IMR-90 (cell line): ENCODE results near the gene PC. TPM values are rescaled to one million over a fixed set of nuclear protein-coding genes. Genes with fewer than 3 reads are reported as not detected.

Experiments used
- ATAC-seq: fragments of 200-7000 bp; cut with Tn5 transposase; 2 replicates; pipeline ENCODE4 v1.9.1; 2020; ENCODE audit warnings: low read depth, mild to moderate bottlenecking, moderate library complexity
- BruUV-seq: library from RNA; stranded (reverse); fragments of 400-500 nt; replicated peaks from 2 replicates; lab custom pipeline; 2021; lab: Mats Ljungman, UMichigan
- CTCF ChIA-PET: fragments of 300-600 bp; formaldehyde crosslinking; extraction: SDS; loops from one replicate; lab custom pipeline; 2021; ENCODE audit warnings: antibody characterized with exemption; lab: Yijun Ruan, JAX
- POLR2A ChIA-PET: fragments of 300-600 bp; sonication (Branson Sonifier 250); formaldehyde crosslinking; loops from one replicate; lab custom pipeline; 2022; ENCODE audit warnings: antibody characterized with exemption; ENCODE audit not compliant: unreplicated experiment; lab: Charles Lee
- DNase-seq: peaks from one replicate; pipeline ENCODE4 v3.0.0; 2013
- H2AFZ ChIP-seq: replicated peaks from 2 replicates; pipeline ENCODE3; 2013; ENCODE audit warnings: low read length, mild to moderate bottlenecking; ENCODE audit not compliant: poor library complexity
- H2AK5ac ChIP-seq: 2 replicates; pipeline ENCODE4 v1.6.1; 2013; ENCODE audit warnings: low read depth, low read length, inconsistent platforms
- H2AK9ac ChIP-seq: replicated peaks from 2 replicates; pipeline ENCODE3; 2013; ENCODE audit warnings: mild to moderate bottlenecking, low read depth, low read length, moderate library complexity; ENCODE audit not compliant: poor library complexity
- H2BK120ac ChIP-seq: 2 replicates; pipeline ENCODE4 v1.6.1; 2013; ENCODE audit warnings: low read depth, low read length, inconsistent platforms
- H2BK15ac ChIP-seq: 3 replicates; pipeline ENCODE4 v1.6.1; 2013; ENCODE audit warnings: low read depth, low read length, inconsistent platforms
- H2BK20ac ChIP-seq: 2 replicates; pipeline ENCODE4 v1.6.1; 2013; ENCODE audit warnings: low read depth, mild to moderate bottlenecking, inconsistent platforms, low read length, moderate library complexity
- H2BK5ac ChIP-seq: 2 replicates; pipeline ENCODE4 v1.6.1; 2013; ENCODE audit warnings: mild to moderate bottlenecking, low read depth, low read length, inconsistent platforms; ENCODE audit not compliant: poor library complexity, severe bottlenecking
- H3K14ac ChIP-seq: replicated peaks from 2 replicates; pipeline ENCODE4 v1.6.1; 2013; ENCODE audit warnings: low read depth, low read length, inconsistent platforms
- H3K18ac ChIP-seq: 2 replicates; pipeline ENCODE4 v1.6.1; 2013; ENCODE audit warnings: low read depth, low read length, control low read depth
- H3K23ac ChIP-seq: 2 replicates; pipeline ENCODE4 v1.6.1; 2013; ENCODE audit warnings: low read depth, low read length, inconsistent platforms
- H3K27ac ChIP-seq: 2 replicates; pipeline ENCODE4 v1.5.1; 2013; ENCODE audit warnings: mild to moderate bottlenecking, control low read depth, low read length; ENCODE audit not compliant: insufficient read depth
- H3K27me3 ChIP-seq: 2 replicates; pipeline ENCODE4 v1.6.1; 2013; ENCODE audit warnings: low read length; ENCODE audit not compliant: control insufficient read depth, insufficient read depth
- H3K36me3 ChIP-seq: 2 replicates; pipeline ENCODE4 v1.6.1; 2013; ENCODE audit warnings: low read length, mixed read lengths; ENCODE audit not compliant: control insufficient read depth, insufficient read depth
- H3K4ac ChIP-seq: 2 replicates; pipeline ENCODE4 v1.6.1; 2013; ENCODE audit warnings: low read depth, low read length, inconsistent platforms
- H3K4me1 ChIP-seq: 2 replicates; pipeline ENCODE4 v1.6.1; 2013; ENCODE audit warnings: low read length, mixed read lengths; ENCODE audit not compliant: control insufficient read depth, insufficient read depth
- H3K4me2 ChIP-seq: 2 replicates; pipeline ENCODE4 v1.6.1; 2013; ENCODE audit warnings: low read depth, mild to moderate bottlenecking, control low read depth, low read length, moderate library complexity
- H3K4me3 ChIP-seq: 2 replicates; pipeline ENCODE4 v1.5.1; 2013; ENCODE audit warnings: low read depth, mild to moderate bottlenecking, control low read depth, low read length, moderate library complexity; ENCODE audit not compliant: insufficient read depth
- H3K56ac ChIP-seq: 2 replicates; pipeline ENCODE4 v1.6.1; 2013; ENCODE audit warnings: low read length, inconsistent platforms; ENCODE audit not compliant: insufficient read depth; ENCODE audit errors: extremely low read depth
- H3K79me1 ChIP-seq, 2 experiments: 2 replicates each; pipeline ENCODE4 v1.6.1; 2013; ENCODE audit warnings: low read length in 2 of 2, inconsistent platforms in 1 of 2, low read depth in 1 of 2
- H3K9ac ChIP-seq: 2 replicates; pipeline ENCODE4 v1.6.1; 2013; ENCODE audit warnings: low read depth, low read length, control low read depth
- H3K9me1 ChIP-seq: 2 replicates; pipeline ENCODE4 v1.6.1; 2013; ENCODE audit warnings: low read length, inconsistent platforms; ENCODE audit not compliant: insufficient read depth
- H3K9me3 ChIP-seq: 2 replicates; pipeline ENCODE4 v1.6.1; 2013; ENCODE audit warnings: low read length; ENCODE audit not compliant: control insufficient read depth, insufficient read depth
- H4K20me1 ChIP-seq: 2 replicates; pipeline ENCODE4 v1.6.1; 2013; ENCODE audit warnings: low read length, inconsistent platforms; ENCODE audit not compliant: insufficient read depth
- H4K5ac ChIP-seq: 2 replicates; pipeline ENCODE4 v1.6.1; 2013; ENCODE audit warnings: mild to moderate bottlenecking, low read depth, low read length, control low read depth
- H4K8ac ChIP-seq, 2 experiments: 2 replicates each; pipeline ENCODE4 v1.6.1; 2013; ENCODE audit warnings: low read depth in 2 of 2, low read length in 2 of 2, control low read depth in 1 of 2, inconsistent platforms in 1 of 2
- H4K91ac ChIP-seq: 2 replicates; pipeline ENCODE4 v1.6.1; 2013; ENCODE audit warnings: low read depth, low read length, inconsistent platforms; ENCODE audit not compliant: insufficient read depth
- MAZ ChIP-seq: IDR thresholded peaks from 2 replicates; pipeline ENCODE4 v1.6.1; 2012; ENCODE audit warnings: low read depth, mild to moderate bottlenecking, low read length, improper control_type of control experiment, moderate library complexity, borderline replicate concordance
- MXI1 ChIP-seq: IDR thresholded peaks from 2 replicates; pipeline ENCODE4 v1.6.1; 2012; ENCODE audit warnings: low read depth, mild to moderate bottlenecking, low read length, moderate library complexity, borderline replicate concordance
- NFE2L2 ChIP-seq: fragments of 150-350 bp; IDR thresholded peaks from 2 replicates; pipeline ENCODE4 v1.6.1; 2016; ENCODE audit warnings: low read depth, mild to moderate bottlenecking, low read length
- WGBS, 2 experiments: methylation state at CpG; one replicate each; pipeline versions ENCODE4 v1.1.5 to v1.1.7; 2013; ENCODE audit warnings: missing lambda C conversion rate in 2 of 2; ENCODE audit not compliant: insufficient read length in 1 of 2; ENCODE audit errors: extremely low coverage in 2 of 2; 5-methylcytosine and 5-hydroxymethylcytosine counted together
- dilution Hi-C: fragments of 300-500 bp; cut with HindIII; formaldehyde crosslinking; loops from one replicate; pipeline ENCODE4 v1.14.3; 2018; ENCODE audit warnings: low sequenced_read_pairs; ENCODE audit not compliant: unreplicated experiment
- in situ Hi-C: fragments of 300-500 bp; cut with MboI; formaldehyde crosslinking; loops from 3 replicates; pipeline ENCODE4 v1.14.3; 2019; ENCODE audit warnings: low sequenced_read_pairs, inconsistent platforms, mixed read lengths
- intact Hi-C: fragments of 100-400 bp; cut with micrococcal nuclease; formaldehyde crosslinking; loops from 2 replicates; pipeline ENCODE4 v1.10.0; 2022
- polyA plus RNA-seq, 3 experiments: library from polyadenylated mRNA; depleted of rRNA; stranded (reverse); fragments of >200 nt; gene quantifications; 2 replicates each; pipeline ENCODE4 v1.2.3, GENCODE V29; 2012; ENCODE audit warnings: low replicate concordance in 1 of 3
- total RNA-seq: library from RNA; depleted of rRNA; stranded (reverse); fragments of >200 nt; gene quantifications from 2 replicates; pipeline ENCODE4 v1.2.3, GENCODE V29; 2012

Gene PC
- total and polyA plus RNA-seq, 2 of the 4 experiments (the other 2 are of a cell fraction): 13.6 to 15.7 TPM

- Histone ChIP-seq H3K9me1 (0 out of 2 replicates have a peak, but pooled peaks cover 4% of the 10 kb centered on the region), H2AK5ac (no peak overlapping the region), H3K18ac (no peak overlapping the region), H4K8ac (no peak overlapping the region), H2BK120ac (no peak overlapping the region), H3K4me2 (no peak overlapping the region), H4K91ac (no peak overlapping the region), H2AFZ (no peak overlapping the region), H3K56ac (no peak overlapping the region), H2AK9ac (peak overlapping the region; percentile 48), H3K27me3 (no peaks in the 10 kb centered on the region), H4K5ac (no peak overlapping the region), H2BK20ac (no peak overlapping the region), H3K36me3 (peaks cover 54% of the 10 kb centered on the region), H3K27ac (no peak overlapping the region), H2BK15ac (no peak overlapping the region), H3K4me1 (no peaks in the 10 kb centered on the region; the same call in 1 of the 2 replicates), H3K79me1 (peaks cover 0 to 18% of the 10 kb centered on the region in 2 experiments; a peak in 3 of 4 replicates), H3K9me3 (no peaks in the 10 kb centered on the region), H4K20me1 (0 out of 2 replicates have a peak, but pooled peaks cover 3% of the 10 kb centered on the region), H3K23ac (no peak overlapping the region), H3K9ac (no peak overlapping the region), H3K14ac (no peak overlapping the region), H2BK5ac (no peak overlapping the region), H3K4me3 (no peak overlapping the region), H3K4ac (no peak overlapping the region)
- TF ChIP-seq NFE2L2 (no peak), MXI1 (no peak), MAZ (no peak)
- ChIA-PET CTCF (no interaction called here), POLR2A (no interaction called here)
- dilution Hi-C loops (no loop called here), in situ Hi-C loops (no loop called here), intact Hi-C loops (no loop called here)
- 80% methylated on average over 1 of the region's 22 CpGs; no CpG with 5 or more reads in 1 of the 2 experiments for WGBS, 2 experiments
- BruUV-seq: no TSS peak
- DNase-seq (no peak), ATAC-seq (no peak)
These were observed 108.5 kb downstream of the PC start for GRCh38 chr11:66849501-66850234.
